Activated CD8-positive, alpha-beta memory T cell treated with anti-CD3 and anti-CD28 coated beads, Interleukin-2, amount 50 U/mL, for 24 hours (primary cell): ENCODE measurements around the gene DMRT1.
"Not testable (repeated sequence)": the region's sequence is repeated elsewhere in the genome, so short reads cannot be mapped to it uniquely, and the experiment has no call there.

Experiments used
- DNase-seq: peaks from one replicate; pipeline ENCODE4 v3.0.0-alpha.2; 2020; ENCODE audit errors: extremely low read depth

The DMRT1 gene

DNA sequence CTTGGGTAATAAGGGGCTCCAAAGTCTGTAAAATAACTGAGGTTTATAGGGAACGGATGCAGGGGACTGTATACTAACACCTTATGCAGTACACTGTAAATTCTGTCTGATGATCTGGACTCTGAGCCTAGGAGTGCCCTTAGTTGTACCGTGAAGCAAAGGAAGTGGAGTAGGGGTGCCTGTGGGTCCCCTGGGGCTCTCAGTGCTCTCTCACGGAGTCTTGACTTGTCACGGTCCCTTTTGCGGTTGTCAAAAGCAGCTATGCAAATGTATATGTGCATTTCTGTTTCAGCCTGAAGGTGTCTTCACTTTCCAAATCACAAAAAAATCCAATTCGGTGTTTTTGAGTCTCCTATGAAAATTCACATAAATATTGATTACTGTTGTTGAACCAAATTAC, 17.8 kb downstream of the DMRT1 start:
- DNase-seq = no peak

DNA sequence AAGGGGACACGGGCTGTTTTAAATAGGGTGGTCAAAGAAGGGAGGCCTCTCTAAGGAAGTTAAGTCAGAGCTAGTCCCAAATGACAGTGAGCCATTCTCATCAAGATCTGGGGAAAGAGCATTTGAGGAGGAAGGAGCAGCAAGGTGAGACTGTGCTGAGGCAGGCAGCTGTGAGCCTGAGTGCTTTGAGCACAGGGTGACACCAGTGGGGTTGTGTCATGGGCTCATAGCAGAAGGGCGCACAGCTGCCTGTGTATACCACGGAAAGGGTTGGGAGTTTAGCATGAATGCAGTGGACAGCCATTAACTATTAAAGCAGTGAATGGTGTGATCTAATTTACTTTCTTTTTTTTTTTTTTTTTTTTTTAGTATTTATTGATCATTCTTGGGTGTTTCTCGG, 19.2 kb downstream of the DMRT1 start:
- no peak for DNase-seq

- not testable (repeated sequence) for DNase-seq
Observed at GRCh38 chr9:861525-861924, 20.0 kb downstream of the DMRT1 start.

DNA sequence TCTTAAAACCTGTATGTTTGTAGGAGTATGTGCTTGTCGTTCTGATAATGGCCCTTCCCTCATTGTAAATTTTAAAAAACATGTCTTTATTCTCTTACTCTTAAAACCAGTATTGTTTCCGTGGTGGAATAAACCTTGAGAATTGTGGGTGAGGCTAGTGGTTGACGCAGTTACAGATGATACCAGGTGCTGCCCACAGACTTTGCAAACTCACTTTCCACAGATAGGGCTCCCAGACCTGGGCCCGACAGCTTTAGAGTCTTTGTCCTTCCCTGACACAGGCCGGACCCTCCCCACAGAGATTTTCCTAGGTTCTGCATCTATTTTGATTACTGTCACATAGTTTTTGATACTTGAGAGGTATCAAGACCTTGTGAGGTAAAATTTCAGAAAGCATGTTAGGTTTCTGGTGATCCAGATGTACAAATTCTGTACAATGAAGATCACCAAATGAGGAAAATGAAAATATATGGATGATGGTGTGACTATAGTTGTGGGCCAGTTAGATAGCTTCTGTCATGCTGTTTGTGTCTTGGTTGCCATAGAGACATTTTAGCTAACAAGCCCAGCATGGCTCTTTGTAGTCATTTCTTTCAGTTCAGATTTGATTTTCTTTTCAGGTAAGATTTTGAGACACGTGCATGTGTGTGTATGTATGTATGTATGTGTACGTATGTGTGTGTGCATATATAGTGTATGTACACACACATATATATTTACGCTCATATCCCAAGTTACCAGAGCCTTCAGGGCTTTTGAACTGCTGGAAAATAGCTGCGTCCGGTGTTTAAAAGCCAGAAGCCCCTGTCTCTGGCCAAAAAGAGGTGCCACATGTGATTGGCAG, 33.8 kb downstream of the DMRT1 start:
- DNase-seq = no peak

DNA sequence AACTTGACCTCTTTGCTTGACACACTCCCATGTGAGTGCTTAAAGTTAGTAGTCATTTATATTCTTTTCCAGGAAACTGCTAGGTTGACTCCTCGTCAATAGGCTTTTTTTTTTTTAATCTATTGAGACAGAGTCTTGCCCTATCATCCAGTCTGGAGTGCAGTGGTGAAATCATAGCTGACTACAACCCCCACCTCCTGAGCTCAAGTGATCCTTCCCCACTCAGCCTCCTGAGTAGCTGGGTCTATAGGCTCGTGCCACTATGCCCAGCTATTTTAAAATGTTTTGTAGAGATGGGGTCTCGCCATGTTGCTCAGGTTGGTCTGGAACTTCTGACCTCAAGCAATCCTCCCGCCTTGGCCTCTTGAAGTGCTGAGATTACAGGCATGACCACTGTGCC, 34.9 kb downstream of the DMRT1 start:
- DNase-seq = no peak

DNA sequence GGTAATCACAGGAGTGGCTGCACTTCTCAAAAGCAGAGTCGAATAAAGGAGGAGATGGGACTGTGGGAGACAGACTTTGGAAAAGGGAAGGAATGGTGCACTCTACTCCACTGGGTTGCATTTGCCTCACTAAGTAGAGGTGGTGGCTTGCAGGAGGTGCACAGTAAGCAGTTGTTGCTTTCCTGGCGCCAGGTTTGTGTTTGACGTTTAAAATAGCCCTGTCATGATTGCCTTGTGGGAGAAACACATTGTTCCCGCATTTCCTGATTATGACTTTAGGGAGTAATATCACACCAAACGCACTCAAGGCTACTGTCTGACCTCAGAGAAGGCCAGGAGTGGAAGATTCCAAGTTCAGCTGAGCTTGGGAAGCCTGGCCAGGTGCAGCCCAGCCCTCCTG, 36.7 kb downstream of the DMRT1 start:
- no peak for DNase-seq

DNA sequence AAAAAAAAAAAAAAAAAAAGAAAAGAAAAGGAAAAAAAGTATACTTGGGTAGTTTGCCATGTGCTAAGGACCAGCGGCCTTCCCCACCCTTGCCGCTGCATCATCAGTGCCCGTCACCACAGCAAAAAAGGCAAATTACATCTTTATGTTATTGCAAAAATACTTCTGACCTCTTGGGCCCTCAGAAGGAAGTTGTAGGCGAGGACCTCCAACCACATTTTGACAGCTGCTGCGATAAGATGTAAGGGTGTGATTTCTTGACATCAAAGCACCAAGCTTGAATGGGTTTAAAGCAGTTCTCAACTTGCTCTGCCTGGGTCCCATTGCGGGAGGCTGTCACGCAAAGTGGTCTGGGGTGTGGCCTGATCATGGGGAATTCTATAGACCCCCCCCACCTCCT, 39.2 kb downstream of the DMRT1 start:
- DNase-seq = no peak

GRCh38 chr9:882416-882924, 41.0 kb downstream of the DMRT1 start:
- DNase-seq = no peak

GRCh38 chr9:883011-883410, 41.5 kb downstream of the DMRT1 start:
- no peak for DNase-seq

- DNase-seq = no peak
Observed at GRCh38 chr9:886886-887285, 45.4 kb downstream of the DMRT1 start.

DNA sequence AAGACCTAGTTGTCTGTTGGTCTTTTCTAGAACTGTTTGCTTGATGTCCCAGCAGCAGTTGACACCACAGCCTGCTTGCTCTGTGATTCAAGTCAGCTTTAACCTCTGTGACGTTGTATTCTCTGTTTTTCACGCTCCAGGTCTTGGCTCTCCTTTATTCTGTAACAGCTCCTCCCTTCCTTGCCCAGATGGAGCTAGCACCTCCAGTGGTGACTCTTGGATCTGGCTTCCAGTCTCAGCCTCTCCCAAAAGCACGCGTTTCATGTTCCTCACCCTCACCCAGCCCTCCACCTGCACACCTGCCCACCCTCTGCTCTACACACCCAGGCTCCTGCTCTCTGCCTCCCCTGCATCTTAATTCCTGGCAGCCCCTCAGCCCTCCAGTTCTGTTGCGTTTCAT, 50.6 kb downstream of the DMRT1 start:
- no peak for DNase-seq

GRCh38 chr9:893115-893514, 51.6 kb downstream of the DMRT1 start:
- no peak for DNase-seq

GRCh38 chr9:893843-894420, 52.4 kb downstream of the DMRT1 start:
- no peak for DNase-seq

DNA sequence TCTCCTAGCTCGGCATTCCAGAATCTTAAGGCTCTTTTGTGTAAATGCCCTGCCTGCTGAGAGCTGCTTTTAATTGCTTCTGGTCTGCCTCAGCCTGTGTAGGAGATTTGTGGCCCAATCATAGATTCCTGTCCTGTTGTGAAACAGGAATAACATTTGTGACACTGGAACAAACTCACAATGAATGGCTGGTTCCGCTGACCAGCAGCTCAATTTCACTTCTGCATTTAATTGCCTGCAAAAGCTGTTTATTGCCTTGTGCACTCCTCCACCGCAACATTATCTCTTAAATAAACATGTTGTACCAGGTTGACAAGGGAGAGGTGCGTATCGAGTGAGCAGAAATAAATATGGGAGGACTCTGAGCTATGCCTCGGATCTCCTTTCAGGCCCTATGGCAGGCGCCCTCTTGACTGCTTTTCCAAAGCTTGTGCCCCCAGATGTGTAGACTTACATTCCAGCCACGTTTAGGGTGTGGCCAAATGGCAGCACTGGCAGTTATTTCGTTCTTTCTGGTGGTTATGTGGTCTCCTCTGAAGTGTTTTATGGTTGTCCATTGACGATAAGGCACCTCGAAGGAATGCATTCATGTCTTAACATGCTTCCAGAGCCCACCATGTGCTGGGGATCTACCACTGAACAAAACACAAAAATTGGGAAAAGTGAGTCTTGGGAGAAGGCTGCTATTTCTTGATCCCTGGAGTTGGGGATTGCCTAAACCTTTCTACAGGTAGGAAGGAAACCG, 58.1 kb downstream of the DMRT1 start:
- no peak for DNase-seq

- DNase-seq = no peak
Observed at GRCh38 chr9:903886-904285, 62.4 kb downstream of the DMRT1 start.

- no peak for DNase-seq
Observed at GRCh38 chr9:905906-906305, 64.4 kb downstream of the DMRT1 start.

DNA sequence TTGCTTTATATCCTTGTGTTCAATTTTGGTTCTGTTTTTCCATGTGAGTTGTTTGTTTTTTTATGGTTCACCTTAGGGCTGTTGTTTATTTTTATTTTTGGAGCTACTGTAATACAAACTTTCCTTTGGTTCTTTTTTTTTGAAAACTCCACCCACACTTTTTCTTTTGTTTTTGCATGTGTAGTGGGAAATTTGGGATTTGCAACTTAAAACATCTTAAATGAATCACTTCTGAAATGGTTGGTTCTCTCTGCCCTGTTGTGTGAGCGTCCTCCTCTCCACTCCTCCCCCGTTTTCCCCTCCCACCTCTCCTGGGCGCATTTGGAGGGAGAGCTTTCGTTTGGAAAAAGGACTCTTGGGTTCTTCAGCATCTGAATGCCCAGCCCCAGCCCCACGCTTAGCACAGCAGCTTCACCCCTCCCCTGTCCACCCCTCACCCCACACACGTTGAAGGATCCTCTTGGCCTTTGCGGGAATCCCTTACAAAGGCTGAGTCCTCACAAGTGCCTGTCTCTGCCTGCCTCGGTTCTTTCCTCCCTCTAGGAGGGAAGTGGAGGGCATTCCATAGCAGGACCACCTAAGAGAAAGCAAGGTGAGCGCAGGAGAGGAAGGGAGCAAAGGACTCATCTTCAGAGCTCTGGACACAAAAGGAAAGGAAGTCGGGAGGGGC, 67.2 kb downstream of the DMRT1 start:
- DNase-seq = no peak

- DNase-seq = no peak
Observed at GRCh38 chr9:911005-911404, 69.5 kb downstream of the DMRT1 start.

DNA sequence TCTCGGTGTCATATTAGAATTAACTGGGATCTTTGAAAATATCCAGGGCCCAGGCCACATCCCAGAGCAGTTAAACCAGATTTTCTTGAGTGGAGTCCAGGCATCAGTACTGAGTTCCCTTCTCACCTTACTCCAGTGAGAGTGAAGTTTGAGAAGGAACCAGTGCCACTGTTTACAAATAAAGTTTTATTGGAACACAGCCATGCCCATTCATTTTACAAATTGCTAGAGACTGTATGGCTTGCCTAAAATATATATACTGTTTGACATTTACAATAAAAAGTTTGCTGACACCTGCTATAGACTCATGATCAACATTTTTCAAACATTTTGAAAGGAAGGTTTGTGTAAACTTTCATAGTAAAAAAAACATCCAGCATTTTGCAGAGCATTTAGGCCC, 71.3 kb downstream of the DMRT1 start:
- DNase-seq = no peak

DNA sequence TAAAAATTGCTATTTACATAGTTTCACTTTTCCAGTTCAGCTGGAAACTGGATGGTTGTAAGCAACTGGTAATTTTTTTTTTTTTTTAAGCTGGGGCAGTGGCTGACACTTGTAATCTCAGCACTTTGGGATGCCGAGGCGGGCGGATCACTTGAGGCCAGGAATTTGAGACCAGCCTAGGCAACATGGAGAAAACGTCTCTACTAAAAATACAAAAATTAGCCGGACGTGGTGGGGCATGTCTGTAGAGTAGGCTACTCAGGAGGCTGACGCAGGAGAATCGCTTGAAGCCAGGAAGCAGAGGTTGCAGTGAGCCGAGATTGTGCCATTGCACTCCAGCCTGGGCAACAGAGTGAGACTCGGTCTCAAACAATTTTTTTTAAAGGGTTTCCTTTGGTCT, 72.0 kb downstream of the DMRT1 start:
- DNase-seq = not testable (repeated sequence)

DNA sequence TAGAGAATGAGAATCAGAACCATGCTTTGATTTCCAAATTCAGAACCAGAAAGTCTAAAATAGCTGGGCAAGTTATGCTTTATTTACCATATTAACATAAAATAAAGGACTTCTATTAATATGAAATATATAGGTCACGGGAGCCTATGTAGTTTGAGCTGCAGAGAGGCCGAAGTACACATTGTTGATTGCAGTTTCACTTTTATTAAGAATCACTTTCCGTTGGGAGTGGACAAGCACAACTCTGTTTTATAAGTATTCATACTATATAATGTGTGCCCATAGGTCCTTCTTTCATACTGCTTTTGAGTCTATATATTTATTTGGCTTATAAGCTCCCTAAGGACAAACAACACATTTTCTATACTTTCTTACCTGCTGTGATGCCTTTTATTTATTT, 76.2 kb downstream of the DMRT1 start:
- no peak for DNase-seq

- no peak for DNase-seq
Observed at GRCh38 chr9:920927-921326, 79.4 kb downstream of the DMRT1 start.
